ENCODE data around the gene IGFBP2.
"Not testable (repeated sequence)": the region's sequence is repeated elsewhere in the genome, so short reads cannot be mapped to it uniquely, and the experiment has no call there.

The IGFBP2 gene

GRCh38 chr2:216632952-216633615 is at the start of gene IGFBP2:
TSS of gene IGFBP2 (plus strand) at chr2:216633420. CDS start at chr2:216633524, 104 bp downstream.
- DNase-seq (ENCODE audit: low spot score) = no peak

DNA sequence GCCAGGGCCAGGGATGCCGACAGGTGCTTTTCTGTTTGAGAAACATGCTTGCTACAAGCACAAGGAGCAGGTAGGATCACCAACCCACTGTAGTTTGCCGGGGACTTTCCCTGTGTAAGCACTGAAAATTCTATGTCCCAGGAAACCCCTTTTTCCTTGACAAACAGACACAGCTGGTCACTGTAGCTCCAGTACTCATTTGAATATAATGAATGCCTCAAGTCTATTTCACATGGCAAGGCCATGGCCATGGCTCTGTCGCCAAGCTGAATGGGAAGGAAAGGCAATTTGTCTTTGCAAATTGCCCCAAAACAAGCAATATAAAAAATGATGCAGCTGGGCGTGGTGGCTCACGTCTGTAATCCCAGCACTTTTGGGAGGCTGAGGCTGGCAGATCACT is 49.6 kb upstream of the IGFBP2 start:
- DNase-seq (ENCODE audit: low spot score) = no peak

GRCh38 chr2:216584112-216584511 is 49.1 kb upstream of the IGFBP2 start:
- DNase-seq (ENCODE audit: low spot score) = no peak

DNA sequence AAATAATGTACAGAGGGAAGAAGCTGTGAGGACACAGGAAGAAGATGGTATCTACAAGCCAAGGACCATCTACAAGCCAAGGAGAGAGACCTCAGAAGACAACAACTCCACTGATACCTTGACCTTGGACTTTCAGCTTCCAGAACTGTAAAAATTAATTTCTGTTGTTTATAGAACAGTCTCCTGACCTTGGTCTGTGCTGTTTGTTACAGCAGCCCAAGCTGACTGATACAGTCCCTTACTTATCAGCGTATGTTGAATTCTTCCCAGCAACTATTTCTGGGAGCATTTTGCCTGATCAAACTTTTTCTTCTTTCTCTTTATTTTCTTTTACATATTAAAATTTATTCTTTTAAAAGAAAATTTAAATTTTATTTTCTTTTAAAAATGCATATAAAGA is 47.8 kb upstream of the IGFBP2 start:
- DNase-seq (ENCODE audit: low spot score) = no peak

DNA sequence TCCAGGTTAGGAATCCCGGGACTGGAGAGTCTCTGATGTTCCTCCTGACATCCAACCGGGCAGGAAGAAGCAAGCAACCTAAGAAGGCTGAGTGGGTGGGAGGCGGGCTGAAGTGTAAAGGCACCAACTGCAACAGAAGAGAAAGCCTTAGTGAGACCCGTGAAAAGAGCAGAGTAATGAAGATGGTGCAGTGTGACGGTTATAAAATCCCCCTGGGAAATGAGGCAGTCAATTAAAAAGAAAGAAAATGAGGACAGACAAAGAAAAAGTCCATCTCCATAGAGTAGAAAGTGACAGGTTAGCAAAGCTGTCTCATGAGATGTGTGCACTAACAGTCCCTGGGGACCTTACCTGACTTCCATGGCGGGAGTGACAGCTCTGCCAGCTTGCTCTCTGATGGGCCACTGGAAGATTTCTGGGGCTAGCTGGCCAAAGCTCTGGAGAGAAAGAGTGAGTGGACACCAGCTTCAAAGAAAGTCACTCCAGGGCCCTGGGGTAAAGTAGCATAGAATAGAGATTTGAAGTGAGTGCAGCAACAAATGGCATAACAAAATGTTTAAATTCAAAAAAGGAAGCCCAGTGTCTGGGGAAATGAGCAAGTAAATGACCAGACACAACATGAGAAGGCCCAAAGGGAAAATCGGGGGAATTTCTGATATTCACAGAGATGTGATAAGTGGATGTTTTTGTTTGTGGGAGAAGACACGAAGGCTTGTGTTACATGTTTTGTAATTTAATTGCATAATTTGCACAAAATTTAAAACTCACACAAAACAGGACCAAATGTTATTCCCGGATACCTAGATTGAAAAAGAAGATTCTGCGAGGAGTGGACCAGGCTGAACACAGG is 44.1 kb upstream of the IGFBP2 start:
- no peak for DNase-seq (ENCODE audit: low spot score)

- DNase-seq (ENCODE audit: low spot score) = no peak
These were observed 43.4 kb upstream of the IGFBP2 start for GRCh38 chr2:216589791-216590190.

DNA sequence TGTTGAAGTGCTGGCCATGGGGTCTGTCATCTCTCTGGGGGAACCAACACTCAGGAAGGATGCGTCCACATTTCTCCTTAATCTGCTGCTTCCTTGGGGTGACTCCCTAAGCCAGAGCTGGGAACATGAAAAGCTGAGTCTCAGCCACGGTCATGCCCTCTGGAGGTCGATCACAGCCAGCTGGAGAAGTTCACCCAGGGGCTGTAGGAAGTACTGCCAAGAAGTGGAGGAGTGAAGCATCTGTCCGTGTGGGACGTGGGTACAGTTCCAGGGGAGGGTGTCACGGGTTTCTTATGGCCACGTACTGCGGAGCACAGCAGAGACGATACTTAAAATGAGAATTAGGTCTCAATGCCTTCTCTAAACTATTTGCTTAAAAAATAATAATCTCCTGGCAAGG is 42.4 kb upstream of the IGFBP2 start:
- DNase-seq (ENCODE audit: low spot score) = peak; percentile 40

- no peak for DNase-seq (ENCODE audit: low spot score)
These were observed 41.7 kb upstream of the IGFBP2 start for GRCh38 chr2:216591480-216591879.

DNA sequence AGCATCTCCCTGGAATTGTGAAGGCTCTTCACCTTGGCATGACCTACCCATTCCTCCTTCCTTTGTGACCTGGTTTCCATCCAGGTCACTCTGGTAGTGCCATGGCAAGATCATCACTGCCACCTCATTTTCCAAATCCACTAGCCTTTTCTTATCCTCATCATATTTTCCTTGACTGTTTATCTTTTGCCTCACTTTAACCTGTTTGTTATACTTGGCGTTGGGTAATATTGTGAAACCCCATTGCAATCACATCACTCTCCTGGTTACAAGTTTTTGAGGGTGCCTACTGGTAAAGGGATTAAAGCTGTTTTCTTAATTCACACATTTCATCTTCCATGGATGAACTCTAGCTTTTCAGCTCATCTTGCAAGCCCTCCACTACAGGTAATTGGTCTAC is 39.1 kb upstream of the IGFBP2 start:
- DNase-seq (ENCODE audit: low spot score) = no peak

DNA sequence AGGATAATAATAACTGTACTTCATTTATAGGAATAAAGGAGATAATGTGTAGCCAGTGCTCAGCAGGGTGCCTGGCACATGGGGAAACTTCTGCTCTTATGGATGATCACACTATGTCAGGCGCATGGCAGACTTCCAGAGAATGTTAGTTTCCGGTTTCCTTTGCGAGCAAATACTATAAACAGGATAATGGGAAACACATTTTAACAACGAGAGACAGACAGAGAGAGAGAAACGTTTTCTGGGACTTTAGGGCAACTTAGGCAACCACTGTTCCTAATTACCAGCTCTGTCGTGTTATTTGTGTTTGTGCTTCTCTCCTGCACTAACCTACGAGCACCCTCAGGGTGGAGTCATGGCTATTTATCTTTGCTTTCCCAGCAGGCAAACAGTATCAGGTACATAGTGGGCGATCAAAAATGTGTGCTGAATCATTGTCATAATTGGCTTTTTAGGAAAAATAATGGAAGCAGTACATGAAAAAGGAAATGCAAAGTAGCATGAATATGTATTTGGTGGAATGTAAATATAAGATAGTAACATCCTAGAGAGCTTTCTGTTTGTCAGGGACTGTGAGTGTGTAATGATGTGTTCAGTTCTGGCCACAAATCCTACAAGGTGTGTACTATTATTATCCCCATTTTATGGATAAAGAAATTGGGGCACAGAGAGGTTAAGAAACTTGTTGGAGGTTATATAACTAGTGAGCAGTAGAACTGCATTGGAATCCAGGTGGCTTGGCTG is 36.8 kb upstream of the IGFBP2 start:
- peak; percentile 27 for DNase-seq (ENCODE audit: low spot score)

DNA sequence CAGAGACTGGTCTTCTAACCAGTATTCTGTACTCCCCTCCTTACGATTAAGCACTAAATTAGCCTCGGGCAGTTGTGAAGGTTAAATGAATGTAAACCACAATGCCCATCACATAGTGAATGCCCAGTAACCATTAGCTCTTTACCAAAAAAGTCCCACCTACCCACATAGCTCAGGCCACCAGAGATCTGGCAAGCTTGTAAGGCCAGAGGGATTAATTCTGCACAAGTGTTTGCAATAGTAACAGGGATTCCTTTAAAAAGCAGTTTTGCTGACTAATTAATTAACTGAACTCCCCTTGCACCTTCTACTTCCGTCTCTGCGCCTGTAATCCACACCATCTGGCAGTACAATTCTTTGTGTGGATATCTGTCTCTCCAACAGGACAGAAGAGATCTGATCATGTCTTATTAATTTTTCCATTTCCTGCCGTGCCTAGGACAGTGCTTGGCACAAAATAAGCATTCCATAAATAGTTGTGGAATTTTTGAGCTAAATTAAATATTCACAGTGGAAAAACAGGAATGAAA is 36.2 kb upstream of the IGFBP2 start:
- no peak for DNase-seq (ENCODE audit: low spot score)

DNA sequence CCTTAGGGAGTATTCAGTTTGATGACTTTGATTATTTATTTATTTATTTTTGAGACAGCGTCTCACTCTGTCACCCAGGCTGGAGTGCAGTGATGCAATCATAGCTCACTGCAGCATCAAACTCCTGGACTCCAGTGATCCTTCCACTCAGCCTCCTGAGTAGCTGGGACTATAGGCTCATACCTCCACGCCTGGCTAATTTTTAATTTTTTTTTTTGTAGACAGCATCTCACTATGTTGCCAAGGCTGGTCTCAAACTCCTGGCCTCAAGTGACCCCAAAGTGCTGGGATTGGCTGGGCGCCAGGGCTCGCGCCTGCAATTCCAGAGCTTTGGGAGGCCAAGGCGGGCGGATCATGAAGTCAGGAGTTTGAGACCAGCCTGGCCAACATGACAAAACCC is 35.4 kb upstream of the IGFBP2 start:
- DNase-seq (ENCODE audit: low spot score) = not testable (repeated sequence)

GRCh38 chr2:216601632-216602409 is 31.4 kb upstream of the IGFBP2 start:
- DNase-seq (ENCODE audit: low spot score) = no peak

DNA sequence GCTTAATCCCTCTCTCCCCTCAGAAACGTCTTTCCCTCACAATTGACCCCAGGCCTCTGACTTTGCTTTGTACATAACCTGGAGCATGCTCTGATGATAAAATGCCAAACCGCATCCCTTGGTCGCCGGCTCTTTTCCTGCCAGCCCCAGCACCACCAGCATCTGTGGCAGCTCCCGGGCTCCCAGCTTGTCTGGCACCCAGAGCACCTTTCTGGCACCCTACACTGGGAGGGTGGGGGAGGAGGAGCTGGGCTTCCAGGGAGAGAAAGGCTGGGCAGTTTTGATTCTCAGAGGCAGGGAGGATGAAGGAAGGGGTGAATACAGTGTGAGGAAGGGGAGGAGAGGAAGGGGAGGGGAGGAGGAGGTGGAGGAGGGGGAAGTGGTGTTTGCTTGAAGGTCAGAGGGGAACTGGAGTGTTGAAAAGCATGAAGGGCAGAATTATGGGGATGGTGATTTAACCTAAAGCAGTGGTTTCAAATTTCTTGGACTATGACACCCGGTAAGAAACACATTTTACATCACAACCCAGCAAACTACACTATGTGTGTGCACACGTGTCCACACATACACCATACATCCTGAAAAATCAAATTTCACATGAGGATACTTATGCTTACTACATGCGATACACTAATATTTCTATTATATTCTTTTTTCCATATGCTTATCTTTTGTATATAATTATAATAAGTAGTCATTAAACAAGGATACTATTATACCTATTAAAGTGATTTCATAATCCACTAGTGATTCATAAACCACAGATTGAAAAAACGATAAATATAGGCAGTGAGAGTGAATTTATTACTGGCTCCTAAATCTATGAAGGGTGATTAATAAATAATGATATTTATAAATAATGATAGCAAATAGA is 30.0 kb upstream of the IGFBP2 start:
- DNase-seq (ENCODE audit: low spot score) = no peak

DNA sequence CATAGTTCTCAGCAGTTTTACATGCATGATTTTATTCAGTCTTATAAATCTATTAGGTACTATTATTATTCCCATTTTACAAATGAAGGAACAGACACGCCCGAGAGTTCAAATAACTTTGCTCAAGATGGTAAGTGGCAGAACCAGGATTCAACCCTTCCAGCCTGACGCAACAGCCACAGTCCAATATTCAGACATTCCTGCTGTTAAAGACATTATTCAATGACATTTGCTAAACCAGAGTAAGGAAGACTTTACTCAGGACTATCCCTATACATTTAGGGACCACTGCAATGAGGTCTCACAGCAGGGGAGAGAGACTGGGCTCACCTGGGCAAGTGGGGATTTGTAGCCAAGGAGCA is 29.4 kb upstream of the IGFBP2 start:
- no peak for DNase-seq (ENCODE audit: low spot score)

DNA sequence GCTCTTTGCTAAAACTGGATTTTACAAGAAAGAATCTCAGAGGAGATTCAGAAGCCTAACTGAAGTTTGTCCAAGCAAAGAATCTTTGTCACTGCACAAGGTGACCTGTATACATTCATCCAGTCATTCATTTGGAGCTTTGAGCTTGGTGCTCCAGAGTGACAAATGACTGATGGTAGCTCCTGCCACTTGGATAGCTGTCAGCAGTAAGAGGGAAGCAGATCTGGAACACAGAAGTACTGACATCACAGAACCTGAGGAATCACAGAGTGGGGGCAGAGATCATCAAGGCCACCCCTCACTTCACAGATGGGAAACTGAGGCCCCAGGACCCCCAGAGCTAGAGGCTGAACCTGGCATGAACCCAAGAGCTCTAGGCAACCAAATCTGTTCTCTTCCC is 28.8 kb upstream of the IGFBP2 start:
- no peak for DNase-seq (ENCODE audit: low spot score)

- DNase-seq (ENCODE audit: low spot score) = no peak
These were observed 26.5 kb upstream of the IGFBP2 start for GRCh38 chr2:216606551-216607276.

DNA sequence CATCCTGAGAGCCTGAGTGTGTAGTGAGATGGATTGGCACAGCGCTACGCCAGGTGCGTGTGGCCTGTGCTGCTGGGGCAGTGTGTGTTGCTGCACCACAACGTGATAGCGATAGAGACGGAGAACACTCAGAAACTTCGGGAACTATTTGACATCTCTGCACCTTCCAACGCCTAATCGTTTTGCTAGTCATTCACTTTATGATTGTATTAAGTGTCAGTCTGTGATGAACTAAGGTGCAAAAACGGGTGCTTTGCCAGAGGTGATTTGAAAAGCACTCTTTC is 26.0 kb upstream of the IGFBP2 start:
- DNase-seq (ENCODE audit: low spot score) = no peak

DNA sequence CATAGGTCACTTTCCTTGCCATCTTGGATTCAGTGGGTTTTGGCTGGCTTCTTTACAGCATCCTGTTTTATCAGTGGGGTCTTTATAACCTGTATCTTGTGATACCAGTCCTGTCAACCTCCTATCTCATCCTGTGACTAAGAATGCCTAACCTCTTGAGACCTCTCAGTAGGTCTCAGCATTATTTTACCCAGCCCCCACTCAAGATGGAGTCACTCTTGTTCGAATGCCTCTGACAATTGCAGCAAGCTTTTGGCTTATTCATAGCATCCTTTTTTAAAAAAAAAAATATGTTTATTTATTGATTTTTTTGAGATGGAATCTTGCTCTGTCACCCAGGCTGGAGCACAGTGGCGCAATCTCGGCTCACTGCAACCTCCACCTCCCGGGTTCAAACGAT is 24.7 kb upstream of the IGFBP2 start:
- DNase-seq (ENCODE audit: low spot score) = no peak

- DNase-seq (ENCODE audit: low spot score) = no peak
These were observed 17.7 kb upstream of the IGFBP2 start for GRCh38 chr2:216615298-216616082.

All from hepatic stellate cell (primary cell).